Adrenal gland (tissue), 5 donors: ENCODE measurements around the gene INS.

Experiments used
- CTCF ChIP-seq, 6 experiments: fragments of 450-650 bp in 4 of 6; fragments of 200-600 bp in 2 of 6; sonication (generic) in 1 of 6; IDR thresholded peaks; 1 replicate in 5 of 6; 2 replicates in 1 of 6; pipeline versions ENCODE4 v1.5.1 to v1.8.0; 2016 to 2021; ENCODE audit warnings: antibody characterized with exemption in 6 of 6, mild to moderate bottlenecking in 2 of 6, moderate library complexity in 1 of 6
- POLR2A ChIP-seq, 2 donors: fragments of 450-650 bp; IDR thresholded peaks; one replicate each; pipeline ENCODE4 v1.6.1; 2017; ENCODE audit warnings: antibody characterized with exemption in 2 of 2, mild to moderate bottlenecking in 2 of 2, moderate library complexity in 1 of 2
- donor health status: DM: no; HTN: no; CAD: no.

- TF ChIP-seq CTCF (IDR thresholded peaks at IDR 0.05) (no peak), POLR2A (IDR thresholded peaks at IDR 0.05) (no peak)
Observed at GRCh38 chr11:2192435-2192834, 31.4 kb upstream of the INS start.
